H9 (cell line): ENCODE results near the gene NCKAP5L. TPM values are rescaled to one million over a fixed set of nuclear protein-coding genes. Genes with fewer than 3 reads are reported as not detected.

ENCODE experiments used
- DNase-seq: peaks from one replicate; pipeline ENCODE4 v3.0.0-alpha.2; 2017
- H2AFZ ChIP-seq: one replicate; pipeline ENCODE4 v1.6.1; 2013; ENCODE audit warnings: mild to moderate bottlenecking, low read length, control low read depth, moderate library complexity
- H2AK5ac ChIP-seq: 2 replicates; pipeline ENCODE4 v1.6.1; 2013; ENCODE audit warnings: low read length, control low read depth, mixed read lengths; ENCODE audit not compliant: insufficient read length
- H2BK120ac ChIP-seq: one replicate; pipeline ENCODE4 v1.6.1; 2013; ENCODE audit warnings: low read depth, mild to moderate bottlenecking, low read length, control low read depth, inconsistent platforms; ENCODE audit not compliant: poor library complexity, severe bottlenecking
- H2BK12ac ChIP-seq: 2 replicates; pipeline ENCODE4 v1.6.1; 2013; ENCODE audit warnings: low read length, control low read depth, mixed read lengths, low read depth; ENCODE audit not compliant: insufficient read length
- H2BK15ac ChIP-seq: 2 replicates; pipeline ENCODE4 v1.6.1; 2013; ENCODE audit warnings: low read depth, low read length, control low read depth
- H2BK20ac ChIP-seq: one replicate; pipeline ENCODE4 v1.6.1; 2013; ENCODE audit warnings: low read depth, mild to moderate bottlenecking, low read length, control low read depth, inconsistent platforms; ENCODE audit not compliant: poor library complexity, severe bottlenecking
- H2BK5ac ChIP-seq: 2 replicates; pipeline ENCODE4 v1.6.1; 2013; ENCODE audit warnings: low read length, control low read depth, mixed read lengths; ENCODE audit not compliant: insufficient read length
- H3K14ac ChIP-seq: 2 replicates; pipeline ENCODE4 v1.6.1; 2013; ENCODE audit warnings: low read length, control low read depth; ENCODE audit not compliant: insufficient read depth
- H3K18ac ChIP-seq: 2 replicates; pipeline ENCODE4 v1.6.1; 2013; ENCODE audit warnings: low read depth, mild to moderate bottlenecking, mixed read lengths, low read length, control low read depth; ENCODE audit not compliant: insufficient read length
- H3K23ac ChIP-seq: 2 replicates; pipeline ENCODE4 v1.6.1; 2013; ENCODE audit warnings: low read length, control low read depth, mixed read lengths, low read depth; ENCODE audit not compliant: insufficient read length
- H3K23me2 ChIP-seq: 2 replicates; pipeline ENCODE4 v1.6.1; 2013; ENCODE audit warnings: low read depth, mild to moderate bottlenecking, mixed read lengths, low read length, control low read depth; ENCODE audit not compliant: insufficient read length, poor library complexity, severe bottlenecking
- H3K27ac ChIP-seq: 2 replicates; pipeline ENCODE4 v1.5.1; 2013; ENCODE audit warnings: low read length, control low read depth, mixed read lengths, low read depth; ENCODE audit not compliant: insufficient read length
- H3K27me3 ChIP-seq: 2 replicates; pipeline ENCODE4 v1.6.1; 2013; ENCODE audit warnings: low read length, control low read depth, inconsistent platforms; ENCODE audit not compliant: insufficient read depth
- H3K4ac ChIP-seq: 2 replicates; pipeline ENCODE4 v1.6.1; 2013; ENCODE audit warnings: low read depth, mild to moderate bottlenecking, control low read depth, inconsistent platforms, low read length, moderate library complexity
- H3K4me1 ChIP-seq: 2 replicates; pipeline ENCODE4 v1.6.1; 2013; ENCODE audit warnings: low read length, control low read depth, inconsistent platforms; ENCODE audit not compliant: insufficient read depth
- H3K4me2 ChIP-seq: 2 replicates; pipeline ENCODE4 v1.6.1; 2013; ENCODE audit warnings: low read length, control low read depth, mixed read lengths; ENCODE audit not compliant: insufficient read length, insufficient read depth
- H3K56ac ChIP-seq: 2 replicates; pipeline ENCODE4 v1.6.1; 2013; ENCODE audit warnings: low read depth, mild to moderate bottlenecking, mixed read lengths, low read length, control low read depth; ENCODE audit not compliant: insufficient read length
- H3K79me1 ChIP-seq: 2 replicates; pipeline ENCODE4 v1.6.1; 2013; ENCODE audit warnings: low read depth, mild to moderate bottlenecking, moderate library complexity, low read length, control low read depth, inconsistent platforms; ENCODE audit not compliant: insufficient read depth, poor library complexity, severe bottlenecking
- H3K79me2 ChIP-seq: 2 replicates; pipeline ENCODE4 v1.6.1; 2013; ENCODE audit warnings: low read length, control low read depth, inconsistent platforms; ENCODE audit not compliant: insufficient read depth
- H3K9ac ChIP-seq: 2 replicates; pipeline ENCODE4 v1.6.1; 2013; ENCODE audit warnings: low read length, control low read depth, mixed read lengths; ENCODE audit not compliant: insufficient read length; ENCODE audit errors: extremely low read depth
- H3K9me3 ChIP-seq: one replicate; pipeline ENCODE4 v1.6.1; 2013; ENCODE audit warnings: low read depth, low read length, inconsistent platforms; ENCODE audit not compliant: control insufficient read depth
- H3T11ph ChIP-seq: one replicate; pipeline ENCODE4 v1.6.1; 2013; ENCODE audit warnings: mild to moderate bottlenecking, low read length, control low read depth, inconsistent platforms
- H4K20me1 ChIP-seq: one replicate; pipeline ENCODE4 v1.6.1; 2013; ENCODE audit not compliant: control insufficient read depth, insufficient read length, insufficient read depth
- H4K5ac ChIP-seq: 2 replicates; pipeline ENCODE4 v1.6.1; 2013; ENCODE audit warnings: low read depth, mild to moderate bottlenecking, mixed read lengths, low read length, control low read depth; ENCODE audit not compliant: insufficient read length
- H4K8ac ChIP-seq: replicated peaks from 2 replicates; pipeline ENCODE4 v1.6.1; 2013; ENCODE audit warnings: low read length, control low read depth, mixed read lengths, low read depth; ENCODE audit not compliant: insufficient read length
- H4K91ac ChIP-seq: 2 replicates; pipeline ENCODE4 v1.6.1; 2013; ENCODE audit warnings: low read depth, mild to moderate bottlenecking, moderate library complexity, mixed read lengths, low read length, control low read depth; ENCODE audit not compliant: insufficient read length
- H3K27ac Mint-ChIP-seq, 3 experiments: 2 replicates in 2 of 3; 3 replicates in 1 of 3; pipeline ENCODE4 v1.8.0; 2020 to 2021; ENCODE audit warnings: mixed read lengths in 3 of 3, mild to moderate bottlenecking in 1 of 3, moderate library complexity in 1 of 3
- H3K27me3 Mint-ChIP-seq: 2 replicates; pipeline ENCODE4 v1.8.0; 2021; ENCODE audit warnings: low read depth, mild to moderate bottlenecking, moderate library complexity, mixed read lengths
- H3K36me3 Mint-ChIP-seq, 3 experiments: 2 replicates in 2 of 3; 3 replicates in 1 of 3; pipeline ENCODE4 v1.8.0; 2020 to 2021; ENCODE audit warnings: low read depth in 3 of 3, mixed read lengths in 3 of 3; ENCODE audit not compliant: insufficient read depth in 1 of 3
- H3K4me1 Mint-ChIP-seq, 2 experiments: 2 replicates each; pipeline ENCODE4 v1.8.0; 2020; ENCODE audit warnings: mixed read lengths in 2 of 2
- H3K4me3 Mint-ChIP-seq, 2 experiments: 2 replicates in 1 of 2; 3 replicates in 1 of 2; pipeline ENCODE4 v1.8.0; 2020 to 2021; ENCODE audit warnings: mild to moderate bottlenecking in 2 of 2, mixed read lengths in 2 of 2, moderate library complexity in 1 of 2
- H3K9me3 Mint-ChIP-seq, 2 experiments: 2 replicates in 1 of 2; 3 replicates in 1 of 2; pipeline ENCODE4 v1.8.0; 2020; ENCODE audit warnings: mild to moderate bottlenecking in 2 of 2, mixed read lengths in 2 of 2, moderate library complexity in 1 of 2
- WGBS: extraction: QIAGEN DNeasy Blood & Tissue Kit; methylation state at CpG from one replicate; pipeline ENCODE4 v1.1.7; 2013; ENCODE audit warnings: missing lambda C conversion rate, low lambda C conversion rate, mixed read lengths; ENCODE audit not compliant: insufficient read length; ENCODE audit errors: extremely low coverage; 5-methylcytosine and 5-hydroxymethylcytosine counted together
- total RNA-seq: library from RNA; stranded (reverse); gene quantifications from 2 replicates; pipeline ENCODE4 v1.2.1, GENCODE V29; 2021
- TF ChIP-seq, protein P1 (sequence below): fragments of 200-600 bp; sonication (generic); conservative IDR thresholded peaks from 3 replicates; pipeline ENCODE4 v1.8.0; 2021; ENCODE audit warnings: antibody characterized with exemption, mild to moderate bottlenecking

NCKAP5L gene
- total RNA-seq, 1 experiment from 2014 or later: 27.7 TPM

DNA sequence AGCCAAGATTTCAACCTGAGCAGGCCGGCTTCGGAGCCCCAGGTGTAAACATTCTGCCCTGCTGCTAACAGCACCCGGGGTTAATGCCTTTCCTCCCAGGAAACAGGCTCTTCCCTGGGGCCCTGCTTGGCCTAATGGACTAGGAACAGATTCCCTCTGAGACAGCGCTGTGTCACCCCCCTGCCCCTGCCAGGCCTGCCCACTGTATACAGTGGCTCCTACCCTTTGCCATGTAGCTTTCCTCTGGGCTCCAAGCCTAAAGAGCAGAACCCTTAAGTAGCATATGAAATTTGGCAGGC, 43.0 kb upstream of the NCKAP5L start:
- H3K4ac ChIP-seq: no peak overlapping the region
- Mint-ChIP-seq H3K27me3 (peaks cover 2% of the 10 kb centered on the region), H3K9me3 (no peaks in the 10 kb centered on the region), H3K36me3 (no peaks in the 10 kb centered on the region), H3K27ac (no peak overlapping the region), H3K4me3 (no peak overlapping the region), H3K4me1 (peaks cover 12 to 15% of the 10 kb centered on the region in 2 experiments)
- DNase-seq: no peak
- no peaks in the 10 kb centered on the region for H4K20me1 ChIP-seq
- no peak overlapping the region for H3T11ph ChIP-seq
- H2BK5ac ChIP-seq: no peak overlapping the region
- no peaks in the 10 kb centered on the region for H3K27me3 ChIP-seq
- no peak overlapping the region for H2BK20ac ChIP-seq
- H2AK5ac ChIP-seq: no peak overlapping the region
- H4K91ac ChIP-seq: no peak overlapping the region
- no peak overlapping the region for H2AFZ ChIP-seq
- H3K18ac ChIP-seq: no peak overlapping the region
- no peak overlapping the region for H2BK12ac ChIP-seq
- no peak overlapping the region for H3K23ac ChIP-seq
- no peaks in the 10 kb centered on the region for H3K79me2 ChIP-seq
- H3K23me2 ChIP-seq: no peaks in the 10 kb centered on the region
- no peaks in the 10 kb centered on the region for H3K9me3 ChIP-seq
- no CpG with 5 or more reads among the region's 4 CpGs for WGBS
- H3K9ac ChIP-seq: no peak overlapping the region
- no peak overlapping the region for H4K8ac ChIP-seq
- H2BK15ac ChIP-seq: no peak overlapping the region
- H4K5ac ChIP-seq: no peak overlapping the region
- no peak overlapping the region for H2BK120ac ChIP-seq
- H3K79me1 ChIP-seq: no peaks in the 10 kb centered on the region
- no peaks in the 10 kb centered on the region for H3K4me1 ChIP-seq
- TF ChIP-seq, protein P1, sequence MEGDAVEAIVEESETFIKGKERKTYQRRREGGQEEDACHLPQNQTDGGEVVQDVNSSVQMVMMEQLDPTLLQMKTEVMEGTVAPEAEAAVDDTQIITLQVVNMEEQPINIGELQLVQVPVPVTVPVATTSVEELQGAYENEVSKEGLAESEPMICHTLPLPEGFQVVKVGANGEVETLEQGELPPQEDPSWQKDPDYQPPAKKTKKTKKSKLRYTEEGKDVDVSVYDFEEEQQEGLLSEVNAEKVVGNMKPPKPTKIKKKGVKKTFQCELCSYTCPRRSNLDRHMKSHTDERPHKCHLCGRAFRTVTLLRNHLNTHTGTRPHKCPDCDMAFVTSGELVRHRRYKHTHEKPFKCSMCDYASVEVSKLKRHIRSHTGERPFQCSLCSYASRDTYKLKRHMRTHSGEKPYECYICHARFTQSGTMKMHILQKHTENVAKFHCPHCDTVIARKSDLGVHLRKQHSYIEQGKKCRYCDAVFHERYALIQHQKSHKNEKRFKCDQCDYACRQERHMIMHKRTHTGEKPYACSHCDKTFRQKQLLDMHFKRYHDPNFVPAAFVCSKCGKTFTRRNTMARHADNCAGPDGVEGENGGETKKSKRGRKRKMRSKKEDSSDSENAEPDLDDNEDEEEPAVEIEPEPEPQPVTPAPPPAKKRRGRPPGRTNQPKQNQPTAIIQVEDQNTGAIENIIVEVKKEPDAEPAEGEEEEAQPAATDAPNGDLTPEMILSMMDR: no peak
- no peak overlapping the region for H3K56ac ChIP-seq
- H3K27ac ChIP-seq: no peak overlapping the region
- H3K14ac ChIP-seq: no peak overlapping the region
- H3K4me2 ChIP-seq: no peak overlapping the region
